ENCODE measurements around the gene PWWP2A. TPM values are rescaled to one million over a fixed set of nuclear protein-coding genes. Genes with fewer than 3 reads are reported as not detected.

PWWP2A gene
- total and polyA plus RNA-seq, 2 of the 4 experiments (the other 2 are of a cell fraction): 8.8 to 12.5 TPM

GRCh38 chr5:160152901-160153300, 33.7 kb upstream of the PWWP2A start:
- Histone ChIP-seq H3K4ac (ENCODE audit: low read depth, low read length) (no peak overlapping the region), H4K8ac (ENCODE audit: low read depth in 2 of 2, low read length in 2 of 2) (no peak overlapping the region), H3K18ac (ENCODE audit: low read depth, low read length) (no peak overlapping the region), H3K14ac (replicated peaks; ENCODE audit: low read depth, low read length) (no peak overlapping the region), H3K23ac (ENCODE audit: low read depth, low read length) (no peak overlapping the region), H2AK5ac (ENCODE audit: low read depth, low read length) (no peak overlapping the region), H3K4me3 (ENCODE audit: insufficient read depth, low read depth, low read length) (no peak overlapping the region), H3K9me1 (ENCODE audit: insufficient read depth, low read length) (no peaks in the 10 kb centered on the region), H3K27me3 (ENCODE audit: control insufficient read depth, insufficient read depth, low read length) (no peaks in the 10 kb centered on the region), H4K91ac (ENCODE audit: insufficient read depth, low read depth, low read length) (no peak overlapping the region), H2AK9ac (replicated peaks; ENCODE audit: low read depth, low read length, poor library complexity) (no peak overlapping the region), H3K4me1 (ENCODE audit: control insufficient read depth, insufficient read depth, low read length) (no peaks in the 10 kb centered on the region), H3K9me3 (ENCODE audit: control insufficient read depth, insufficient read depth, low read length) (no peaks in the 10 kb centered on the region), H3K79me1 (ENCODE audit: low read depth in 1 of 2, low read length in 2 of 2) (no peaks in the 10 kb centered on the region), H2BK5ac (ENCODE audit: low read depth, low read length, poor library complexity, severe bottlenecking) (no peak overlapping the region), H4K5ac (ENCODE audit: low read depth, low read length) (no peak overlapping the region), H2BK20ac (ENCODE audit: low read depth, low read length) (no peak overlapping the region), H2BK15ac (ENCODE audit: low read depth, low read length) (no peak overlapping the region), H3K9ac (ENCODE audit: low read depth, low read length) (no peak overlapping the region), H3K4me2 (ENCODE audit: low read depth, low read length) (no peak overlapping the region), H4K20me1 (ENCODE audit: insufficient read depth, low read length) (no peaks in the 10 kb centered on the region), H2AFZ (replicated peaks; ENCODE audit: low read length, poor library complexity) (no peak overlapping the region), H3K27ac (ENCODE audit: insufficient read depth, low read length) (no peak overlapping the region), H2BK120ac (ENCODE audit: low read depth, low read length) (no peak overlapping the region), H3K56ac (ENCODE audit: extremely low read depth, insufficient read depth, low read length) (no peak overlapping the region), H3K36me3 (ENCODE audit: control insufficient read depth, insufficient read depth, low read length) (no peaks in the 10 kb centered on the region)
- ChIA-PET POLR2A (ENCODE audit: unreplicated experiment) (no interaction called here), CTCF (no interaction called here)
- BruUV-seq (replicated peaks): no TSS peak
- in situ Hi-C loops (cut with MboI; ENCODE audit: low sequenced_read_pairs) (no loop called here), dilution Hi-C loops (cut with HindIII; ENCODE audit: low sequenced_read_pairs, unreplicated experiment) (no loop called here), intact Hi-C loops (cut with micrococcal nuclease) (no loop called here)
- TF ChIP-seq, protein P1, sequence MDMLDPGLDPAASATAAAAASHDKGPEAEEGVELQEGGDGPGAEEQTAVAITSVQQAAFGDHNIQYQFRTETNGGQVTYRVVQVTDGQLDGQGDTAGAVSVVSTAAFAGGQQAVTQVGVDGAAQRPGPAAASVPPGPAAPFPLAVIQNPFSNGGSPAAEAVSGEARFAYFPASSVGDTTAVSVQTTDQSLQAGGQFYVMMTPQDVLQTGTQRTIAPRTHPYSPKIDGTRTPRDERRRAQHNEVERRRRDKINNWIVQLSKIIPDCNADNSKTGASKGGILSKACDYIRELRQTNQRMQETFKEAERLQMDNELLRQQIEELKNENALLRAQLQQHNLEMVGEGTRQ (IDR thresholded peaks at IDR 0.05; ENCODE audit: low read depth, low read length): no peak
- no peak for TF ChIP-seq FOS (IDR thresholded peaks at IDR 0.05; ENCODE audit: low read depth, low read length)
- TF ChIP-seq CHD1 (IDR thresholded peaks at IDR 0.05; ENCODE audit: low read depth, low read length): no peak
- TF ChIP-seq NFE2L2 (IDR thresholded peaks at IDR 0.05; ENCODE audit: low read depth, low read length): no peak
- no peak for TF ChIP-seq RAD21 (IDR thresholded peaks at IDR 0.05; ENCODE audit: low read length)
- no peak for TF ChIP-seq RFX5 (IDR thresholded peaks at IDR 0.05; ENCODE audit: low read depth, low read length)
- no peak for TF ChIP-seq MXI1 (IDR thresholded peaks at IDR 0.05; ENCODE audit: borderline replicate concordance, low read depth, low read length)
- TF ChIP-seq CEBPB (IDR thresholded peaks at IDR 0.05; ENCODE audit: low read depth, low read length): no peak
- no peak for TF ChIP-seq BHLHE40 (IDR thresholded peaks at IDR 0.05; ENCODE audit: low read depth, low read length)
- TF ChIP-seq SMC3 (IDR thresholded peaks at IDR 0.05; ENCODE audit: low read depth, low read length): no peak
- no peak for TF ChIP-seq MAFK (IDR thresholded peaks at IDR 0.05; ENCODE audit: low read depth, low read length)
- TF ChIP-seq, protein P2, sequence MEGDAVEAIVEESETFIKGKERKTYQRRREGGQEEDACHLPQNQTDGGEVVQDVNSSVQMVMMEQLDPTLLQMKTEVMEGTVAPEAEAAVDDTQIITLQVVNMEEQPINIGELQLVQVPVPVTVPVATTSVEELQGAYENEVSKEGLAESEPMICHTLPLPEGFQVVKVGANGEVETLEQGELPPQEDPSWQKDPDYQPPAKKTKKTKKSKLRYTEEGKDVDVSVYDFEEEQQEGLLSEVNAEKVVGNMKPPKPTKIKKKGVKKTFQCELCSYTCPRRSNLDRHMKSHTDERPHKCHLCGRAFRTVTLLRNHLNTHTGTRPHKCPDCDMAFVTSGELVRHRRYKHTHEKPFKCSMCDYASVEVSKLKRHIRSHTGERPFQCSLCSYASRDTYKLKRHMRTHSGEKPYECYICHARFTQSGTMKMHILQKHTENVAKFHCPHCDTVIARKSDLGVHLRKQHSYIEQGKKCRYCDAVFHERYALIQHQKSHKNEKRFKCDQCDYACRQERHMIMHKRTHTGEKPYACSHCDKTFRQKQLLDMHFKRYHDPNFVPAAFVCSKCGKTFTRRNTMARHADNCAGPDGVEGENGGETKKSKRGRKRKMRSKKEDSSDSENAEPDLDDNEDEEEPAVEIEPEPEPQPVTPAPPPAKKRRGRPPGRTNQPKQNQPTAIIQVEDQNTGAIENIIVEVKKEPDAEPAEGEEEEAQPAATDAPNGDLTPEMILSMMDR (conservative IDR thresholded peaks at IDR 0.05; ENCODE audit: low read depth, low read length): no peak
- no peak for TF ChIP-seq RCOR1 (IDR thresholded peaks at IDR 0.05; ENCODE audit: insufficient replicate concordance, low read length)
- no peak for TF ChIP-seq ELK1 (IDR thresholded peaks at IDR 0.05; ENCODE audit: borderline replicate concordance, low read depth, low read length)
- TF ChIP-seq MAZ (IDR thresholded peaks at IDR 0.05; ENCODE audit: borderline replicate concordance, low read depth, low read length): no peak
- TF ChIP-seq POLR2A (IDR thresholded peaks at IDR 0.05; ENCODE audit: low read depth, low read length): no peak
- ATAC-seq (ENCODE audit: low read depth) (no peak), DNase-seq (no peak)
- no CpG with 5 or more reads among the region's 6 CpGs for WGBS, 2 experiments (ENCODE audit: extremely low coverage in 2 of 2, insufficient read length in 1 of 2)

Data from IMR-90 (cell line).